Fibroblast of skin of right biceps (primary cell): ENCODE results near the gene MCL1.

Source experiments
- DNase-seq: peaks from one replicate; pipeline ENCODE4 v3.0.0-alpha.2; 2013

The MCL1 gene

DNA sequence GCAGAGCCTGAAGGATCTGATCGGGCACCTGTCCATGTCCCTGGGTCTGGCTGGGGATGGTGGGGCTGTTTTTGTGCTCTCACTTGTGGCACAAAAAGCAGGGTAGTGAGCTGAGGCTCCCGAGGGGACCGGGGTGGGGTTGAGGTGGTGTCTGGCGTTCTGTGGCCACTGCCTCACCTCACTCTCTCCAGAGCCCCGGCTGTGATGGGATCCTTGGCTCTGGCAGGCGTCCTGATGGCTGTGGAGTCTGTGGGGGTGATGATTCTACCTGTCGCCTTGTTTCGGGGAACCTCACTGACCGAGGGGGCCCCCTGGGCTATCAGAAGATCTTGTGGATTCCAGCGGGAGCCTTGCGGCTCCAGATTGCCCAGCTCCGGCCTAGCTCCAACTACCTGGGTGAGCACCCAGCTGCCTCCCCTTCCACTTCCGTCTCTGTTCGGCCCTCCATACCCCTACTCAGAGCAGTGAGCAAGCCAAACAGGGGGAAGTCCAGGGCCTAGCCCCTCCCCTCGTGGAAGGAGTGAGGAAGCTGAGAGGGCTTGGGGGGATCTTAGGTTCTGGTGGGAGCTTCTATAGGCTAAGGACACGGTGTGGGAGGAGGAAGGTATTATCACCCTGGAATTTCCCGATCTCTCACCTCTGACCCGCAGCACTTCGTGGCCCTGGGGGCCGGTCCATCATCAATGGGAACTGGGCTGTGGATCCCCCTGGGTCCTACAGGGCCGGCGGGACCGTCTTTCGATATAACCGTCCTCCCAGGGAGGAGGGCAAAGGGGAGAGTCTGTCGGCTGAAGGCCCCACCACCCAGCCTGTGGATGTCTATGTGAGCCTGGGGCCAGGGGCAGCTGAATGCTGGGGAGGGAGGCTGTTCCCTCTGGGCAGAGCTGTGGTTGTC, 23.2 kb downstream of the MCL1 start:
- no peak for DNase-seq

- DNase-seq = no peak
Observed at GRCh38 chr1:150555198-150555970, 24.0 kb downstream of the MCL1 start.

DNA sequence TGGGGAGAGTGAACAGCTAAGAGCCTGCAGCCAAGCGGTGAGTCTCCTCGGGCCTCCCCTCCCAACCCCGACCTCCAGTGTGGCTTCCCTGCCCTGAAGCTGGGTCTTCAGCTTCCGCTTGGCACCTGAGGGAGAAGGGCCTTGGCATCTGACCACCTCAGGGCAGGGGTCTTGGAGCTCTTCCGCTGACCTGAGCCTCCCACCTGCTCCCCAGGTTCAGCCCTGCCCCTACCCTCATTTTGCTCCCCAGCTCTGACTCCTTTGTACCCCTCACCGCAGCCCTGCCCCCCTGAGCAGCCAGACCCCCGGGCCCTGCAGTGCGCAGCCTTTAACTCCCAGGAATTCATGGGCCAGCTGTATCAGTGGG, 25.3 kb downstream of the MCL1 start:
- DNase-seq = no peak

DNA sequence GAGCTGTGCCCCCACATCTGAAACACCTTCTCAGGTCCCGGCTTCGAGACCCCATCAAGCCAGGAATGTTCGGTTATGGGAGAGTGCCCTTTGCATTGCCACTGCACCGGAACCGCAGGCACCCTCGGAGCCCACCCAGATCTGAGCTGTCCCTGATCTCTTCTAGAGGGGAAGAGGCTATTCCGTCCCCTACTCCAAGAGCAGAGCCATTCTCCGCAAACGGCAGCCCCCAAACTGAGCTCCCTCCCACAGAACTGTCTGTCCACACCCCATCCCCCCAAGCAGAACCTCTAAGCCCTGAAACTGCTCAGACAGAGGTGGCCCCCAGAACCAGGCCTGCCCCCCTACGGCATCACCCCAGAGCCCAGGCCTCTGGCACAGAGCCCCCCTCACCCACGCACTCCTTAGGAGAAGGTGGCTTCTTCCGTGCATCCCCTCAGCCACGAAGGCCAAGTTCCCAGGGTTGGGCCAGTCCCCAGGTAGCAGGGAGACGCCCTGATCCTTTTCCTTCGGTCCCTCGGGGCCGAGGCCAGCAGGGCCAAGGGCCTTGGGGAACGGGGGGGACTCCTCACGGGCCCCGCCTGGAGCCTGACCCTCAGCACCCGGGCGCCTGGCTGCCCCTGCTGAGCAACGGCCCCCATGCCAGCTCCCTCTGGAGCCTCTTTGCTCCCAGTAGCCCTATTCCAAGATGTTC, 25.9 kb downstream of the MCL1 start:
- DNase-seq = no peak

GRCh38 chr1:150552911-150553289, 26.5 kb downstream of the MCL1 start:
- no peak for DNase-seq

DNA sequence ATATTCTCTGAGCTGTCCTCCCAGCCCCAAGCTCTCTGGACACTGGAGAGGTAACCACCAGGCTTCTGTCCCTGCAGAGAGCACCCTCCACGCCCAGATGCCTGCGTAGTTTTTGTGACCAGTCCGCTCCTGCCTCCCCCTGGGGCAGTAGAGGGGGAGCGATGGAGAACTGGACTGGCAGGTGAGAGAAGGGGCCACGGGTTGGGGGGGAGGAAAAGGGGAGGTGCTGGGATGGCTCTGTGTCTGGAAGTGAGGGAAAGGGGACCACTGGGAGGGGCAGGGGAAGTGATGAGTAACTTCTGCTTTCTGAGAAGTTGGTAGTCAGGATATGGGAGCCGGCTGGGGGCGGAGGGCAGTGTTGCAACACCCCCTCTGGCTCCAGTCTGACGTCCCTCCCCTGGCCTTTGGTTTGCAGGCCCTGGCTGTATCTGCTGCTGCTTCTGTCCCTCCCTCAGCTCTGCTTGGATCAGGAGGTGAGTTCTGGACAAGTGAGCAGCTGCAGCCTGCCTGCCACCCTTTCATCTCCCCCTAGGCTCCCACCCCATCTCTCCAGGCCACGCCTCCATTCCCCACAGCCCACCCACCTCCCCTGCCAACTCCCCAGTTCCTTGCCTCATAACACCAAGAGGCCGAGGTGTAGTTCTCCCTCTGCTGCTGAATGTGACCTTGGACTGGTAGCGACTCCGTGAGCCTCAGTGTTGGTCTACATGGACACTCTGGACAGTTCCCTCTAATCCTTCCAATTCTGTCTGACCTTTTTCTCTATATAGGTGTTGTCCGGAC, 27.1 kb downstream of the MCL1 start:
- peak; percentile 87 for DNase-seq

DNA sequence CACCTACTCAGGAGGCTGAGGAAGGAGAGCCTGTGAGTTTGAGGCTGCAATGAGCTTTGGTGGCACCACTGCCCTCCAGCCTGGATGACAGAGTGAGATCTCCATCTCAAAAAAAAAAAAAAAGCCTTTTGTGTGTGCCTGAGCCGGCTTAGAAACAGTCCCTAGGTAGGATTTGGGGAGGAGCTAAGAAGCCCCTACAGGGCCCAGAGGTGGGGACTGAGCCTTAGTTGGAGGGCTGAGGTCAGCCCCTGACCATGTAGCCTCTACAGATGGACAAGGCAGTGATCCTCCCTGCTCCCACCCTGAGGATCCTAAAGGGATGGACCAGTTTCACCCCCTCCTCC, 27.7 kb downstream of the MCL1 start:
- no peak for DNase-seq

GRCh38 chr1:150551051-150551783, 28.2 kb downstream of the MCL1 start:
- DNase-seq = no peak

- no peak for DNase-seq
Observed at GRCh38 chr1:150550222-150551050, 29.0 kb downstream of the MCL1 start.

DNA sequence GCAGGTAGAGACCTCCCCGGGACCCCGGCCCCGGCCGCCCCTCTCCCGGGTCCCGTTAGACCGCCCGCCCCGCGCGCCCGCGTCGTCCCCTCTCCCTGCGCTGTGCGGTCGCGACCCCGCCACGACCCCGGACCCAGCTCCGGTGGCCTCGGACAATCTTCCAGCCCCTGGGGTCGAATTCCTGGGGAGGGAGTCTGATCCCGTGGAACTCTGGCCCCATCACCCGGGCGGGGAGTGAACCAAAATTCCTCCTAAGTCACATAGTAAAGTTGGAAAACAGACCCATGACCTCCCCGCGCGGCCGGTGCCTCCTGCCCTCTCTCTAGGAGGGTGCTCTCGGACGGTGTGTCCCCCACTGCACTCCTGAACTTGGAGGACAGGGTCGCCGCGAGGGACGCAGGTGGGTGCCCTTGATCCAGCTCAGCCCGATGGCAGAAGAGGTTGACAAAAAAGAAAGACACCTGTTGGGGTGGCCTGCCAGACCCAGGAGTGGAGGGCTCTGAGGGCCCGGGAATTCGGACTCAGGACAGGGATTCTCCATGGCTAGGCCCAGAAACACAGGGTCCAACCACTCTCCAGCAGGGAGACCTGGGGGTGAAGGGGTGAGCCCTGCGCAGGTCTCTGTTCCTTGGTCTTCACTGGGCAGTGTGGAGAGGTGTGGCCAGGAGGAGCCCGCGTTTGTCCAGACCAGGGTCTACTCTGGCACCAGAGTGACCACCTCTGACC, 29.8 kb downstream of the MCL1 start:
- DNase-seq = no peak

- DNase-seq = peak; percentile 76
Observed at GRCh38 chr1:150548632-150549495, 30.5 kb downstream of the MCL1 start, which contains the start of gene ADAMTSL4. TSS of gene ADAMTSL4 (plus strand) at chr1:150549408. CDS start at chr1:150552289, 2,881 bp downstream.

DNA sequence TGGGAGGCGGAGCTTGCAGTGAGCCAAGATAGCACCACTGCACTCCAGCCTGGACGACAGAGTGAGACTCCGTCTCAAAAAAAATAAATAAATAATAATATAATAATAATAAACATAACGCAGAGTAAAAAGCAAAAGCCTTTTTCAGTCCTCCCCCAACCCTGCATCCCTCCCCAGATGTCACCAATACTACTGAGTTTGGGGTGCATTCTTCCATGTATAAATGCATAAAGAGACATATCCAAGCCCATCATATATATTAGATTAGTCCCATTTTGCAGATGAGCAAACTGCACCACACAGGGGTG, 31.1 kb downstream of the MCL1 start:
- DNase-seq = no peak

GRCh38 chr1:150546294-150546937, 33.0 kb downstream of the MCL1 start:
- no peak for DNase-seq

- no peak for DNase-seq
Observed at GRCh38 chr1:150545486-150546032, 33.9 kb downstream of the MCL1 start.

GRCh38 chr1:150544204-150544603, 35.2 kb downstream of the MCL1 start:
- no peak for DNase-seq

DNA sequence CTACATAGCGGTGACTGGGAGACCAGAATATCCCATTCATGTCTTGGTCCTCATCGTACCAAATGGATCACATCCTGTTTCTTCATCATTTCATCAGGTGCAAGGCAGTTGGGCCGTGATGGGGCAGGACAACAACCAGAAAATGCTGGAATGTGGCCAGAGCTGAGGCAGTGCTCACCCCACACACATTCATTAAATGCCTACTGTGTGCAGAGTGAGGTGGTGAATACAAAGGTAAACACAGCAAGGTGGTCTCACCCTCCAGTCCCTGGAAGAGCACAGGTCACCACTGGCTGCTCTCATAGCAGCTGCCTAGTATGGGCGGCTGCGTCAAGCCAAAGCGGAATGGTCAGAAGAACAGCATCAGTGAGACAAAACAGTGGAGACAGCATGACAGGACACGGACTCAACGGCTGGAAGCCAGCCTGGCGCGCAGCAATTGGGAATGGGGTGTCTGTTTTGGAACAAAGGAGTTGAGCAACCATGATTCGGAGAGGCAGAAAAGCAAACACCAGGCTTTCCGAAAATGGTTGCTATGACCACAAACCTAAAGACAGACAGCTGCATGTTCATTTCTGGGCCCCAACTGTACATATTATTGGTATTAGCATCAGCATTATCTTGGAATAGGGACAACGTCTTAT, 35.8 kb downstream of the MCL1 start:
- peak; percentile 36 for DNase-seq

- DNase-seq = peak; percentile 90
Observed at GRCh38 chr1:150537732-150538684, 41.4 kb downstream of the MCL1 start.
